Osteocyte (in vitro differentiated cells): ENCODE results near the gene EPC1. TPM values are rescaled to one million over a fixed set of nuclear protein-coding genes. Genes with fewer than 3 reads are reported as not detected.
"Not testable (repeated sequence)": the region's sequence is repeated elsewhere in the genome, so short reads cannot be mapped to it uniquely, and the experiment has no call there.

Source experiments
- DNase-seq: peaks from one replicate; pipeline ENCODE4 v3.0.0; 2021; ENCODE audit warnings: mixed read lengths; ENCODE audit not compliant: unreplicated experiment; ENCODE audit errors: extremely low spot score
- H3K27ac Mint-ChIP-seq: one replicate; pipeline ENCODE4 v1.8.0; 2021; ENCODE audit warnings: mild to moderate bottlenecking, mixed read lengths; ENCODE audit not compliant: unreplicated experiment
- H3K27me3 Mint-ChIP-seq: one replicate; pipeline ENCODE4 v1.8.0; 2021; ENCODE audit warnings: mixed read lengths; ENCODE audit not compliant: unreplicated experiment
- H3K36me3 Mint-ChIP-seq: one replicate; pipeline ENCODE4 v1.8.0; 2021; ENCODE audit warnings: mixed read lengths; ENCODE audit not compliant: unreplicated experiment
- H3K4me1 Mint-ChIP-seq: one replicate; pipeline ENCODE4 v1.8.0; 2021; ENCODE audit warnings: mixed read lengths; ENCODE audit not compliant: unreplicated experiment
- H3K4me3 Mint-ChIP-seq: one replicate; pipeline ENCODE4 v1.8.0; 2021; ENCODE audit warnings: mild to moderate bottlenecking, moderate library complexity, mixed read lengths; ENCODE audit not compliant: unreplicated experiment
- H3K9me3 Mint-ChIP-seq: one replicate; pipeline ENCODE4 v1.8.0; 2021; ENCODE audit warnings: mixed read lengths; ENCODE audit not compliant: unreplicated experiment
- total RNA-seq: library from RNA; stranded (reverse); gene quantifications from 2 replicates; pipeline ENCODE4 v1.2.1, GENCODE V29; 2021
- TF ChIP-seq, protein P1 (sequence below): fragments of 200-600 bp; sonication (generic); IDR thresholded peaks from 2 replicates; pipeline ENCODE4 v1.5.0; 2021; ENCODE audit warnings: antibody characterized with exemption, mild to moderate bottlenecking, moderate library complexity

Gene EPC1
- total RNA-seq, 1 donor from 2014 or later, result 35.5 TPM

DNA sequence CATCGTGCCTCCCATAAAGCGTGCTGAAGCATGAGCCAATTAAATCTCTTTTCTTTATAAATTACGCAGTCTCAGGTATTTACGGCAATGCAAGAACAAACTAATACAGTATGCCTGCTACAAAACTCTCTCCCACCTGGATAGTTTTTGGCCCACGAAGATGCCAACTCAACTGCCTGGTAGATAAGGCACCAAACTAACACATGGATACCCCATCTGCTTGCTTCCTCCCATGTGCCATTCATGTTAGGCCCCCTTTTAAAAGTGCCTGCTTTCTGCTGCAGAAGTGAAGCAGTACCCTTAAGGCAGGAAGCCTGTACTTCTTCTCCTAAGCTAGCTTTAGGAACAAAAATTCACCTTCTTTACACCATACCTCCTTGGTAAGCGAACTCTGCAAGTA, 15.6 kb upstream of the EPC1 start:
- TF ChIP-seq, protein P1, sequence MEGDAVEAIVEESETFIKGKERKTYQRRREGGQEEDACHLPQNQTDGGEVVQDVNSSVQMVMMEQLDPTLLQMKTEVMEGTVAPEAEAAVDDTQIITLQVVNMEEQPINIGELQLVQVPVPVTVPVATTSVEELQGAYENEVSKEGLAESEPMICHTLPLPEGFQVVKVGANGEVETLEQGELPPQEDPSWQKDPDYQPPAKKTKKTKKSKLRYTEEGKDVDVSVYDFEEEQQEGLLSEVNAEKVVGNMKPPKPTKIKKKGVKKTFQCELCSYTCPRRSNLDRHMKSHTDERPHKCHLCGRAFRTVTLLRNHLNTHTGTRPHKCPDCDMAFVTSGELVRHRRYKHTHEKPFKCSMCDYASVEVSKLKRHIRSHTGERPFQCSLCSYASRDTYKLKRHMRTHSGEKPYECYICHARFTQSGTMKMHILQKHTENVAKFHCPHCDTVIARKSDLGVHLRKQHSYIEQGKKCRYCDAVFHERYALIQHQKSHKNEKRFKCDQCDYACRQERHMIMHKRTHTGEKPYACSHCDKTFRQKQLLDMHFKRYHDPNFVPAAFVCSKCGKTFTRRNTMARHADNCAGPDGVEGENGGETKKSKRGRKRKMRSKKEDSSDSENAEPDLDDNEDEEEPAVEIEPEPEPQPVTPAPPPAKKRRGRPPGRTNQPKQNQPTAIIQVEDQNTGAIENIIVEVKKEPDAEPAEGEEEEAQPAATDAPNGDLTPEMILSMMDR, result no peak
- H3K9me3 Mint-ChIP-seq, result no peaks in the 10 kb centered on the region
- H3K27ac Mint-ChIP-seq, result no peak overlapping the region
- no peak overlapping the region for H3K4me3 Mint-ChIP-seq
- H3K27me3 Mint-ChIP-seq, result no peaks in the 10 kb centered on the region
- H3K4me1 Mint-ChIP-seq, result peaks cover 11% of the 10 kb centered on the region
- peaks cover 8% of the 10 kb centered on the region for H3K36me3 Mint-ChIP-seq
- DNase-seq, result no peak

DNA sequence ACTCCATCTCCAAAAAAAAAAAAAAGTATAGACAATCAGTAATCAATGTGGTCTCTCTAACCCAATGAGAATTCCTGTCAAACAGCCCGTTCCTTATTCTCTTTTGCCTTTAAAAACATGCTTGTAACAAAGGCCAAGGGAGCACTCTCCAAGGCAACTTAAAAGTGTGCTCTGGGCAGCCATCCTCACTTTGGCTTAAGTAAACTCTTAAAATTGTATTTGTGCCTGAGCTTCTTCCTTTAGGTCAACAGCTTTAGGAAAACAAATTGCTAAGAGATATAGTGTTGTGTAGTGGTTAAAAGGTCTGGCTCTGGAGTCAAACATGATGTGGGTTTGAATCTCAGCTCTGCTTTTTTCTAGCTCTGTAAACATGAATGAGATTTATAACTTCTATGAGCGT, 13.9 kb upstream of the EPC1 start:
- H3K27ac Mint-ChIP-seq, result no peak overlapping the region
- H3K4me3 Mint-ChIP-seq, result no peak overlapping the region
- H3K4me1 Mint-ChIP-seq, result peaks cover 11% of the 10 kb centered on the region
- TF ChIP-seq, protein P1, result no peak
- H3K9me3 Mint-ChIP-seq, result no peaks in the 10 kb centered on the region
- H3K27me3 Mint-ChIP-seq, result no peaks in the 10 kb centered on the region
- H3K36me3 Mint-ChIP-seq, result peaks cover 11% of the 10 kb centered on the region
- no peak for DNase-seq

DNA sequence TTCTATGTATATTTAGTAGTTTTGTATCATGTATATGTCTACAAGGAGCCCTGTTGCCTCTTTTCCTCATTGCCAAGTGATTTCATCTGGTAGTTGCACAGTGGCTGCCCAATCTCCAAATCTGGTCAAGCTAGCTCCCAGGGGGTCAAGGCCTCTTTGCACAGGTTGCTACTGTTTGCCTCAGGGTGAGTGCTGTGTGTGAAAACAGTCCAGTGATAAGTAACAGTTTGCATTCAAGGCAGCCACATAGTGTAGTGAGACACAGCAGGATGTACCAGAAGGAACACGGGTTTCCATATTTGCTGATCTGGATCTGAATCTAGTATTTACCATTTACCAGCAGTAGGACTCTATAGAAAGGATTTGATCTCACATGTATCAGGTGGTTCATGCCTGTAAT, 13.3 kb upstream of the EPC1 start:
- H3K27me3 Mint-ChIP-seq, result no peaks in the 10 kb centered on the region
- no peak for DNase-seq
- peaks cover 12% of the 10 kb centered on the region for H3K36me3 Mint-ChIP-seq

DNA sequence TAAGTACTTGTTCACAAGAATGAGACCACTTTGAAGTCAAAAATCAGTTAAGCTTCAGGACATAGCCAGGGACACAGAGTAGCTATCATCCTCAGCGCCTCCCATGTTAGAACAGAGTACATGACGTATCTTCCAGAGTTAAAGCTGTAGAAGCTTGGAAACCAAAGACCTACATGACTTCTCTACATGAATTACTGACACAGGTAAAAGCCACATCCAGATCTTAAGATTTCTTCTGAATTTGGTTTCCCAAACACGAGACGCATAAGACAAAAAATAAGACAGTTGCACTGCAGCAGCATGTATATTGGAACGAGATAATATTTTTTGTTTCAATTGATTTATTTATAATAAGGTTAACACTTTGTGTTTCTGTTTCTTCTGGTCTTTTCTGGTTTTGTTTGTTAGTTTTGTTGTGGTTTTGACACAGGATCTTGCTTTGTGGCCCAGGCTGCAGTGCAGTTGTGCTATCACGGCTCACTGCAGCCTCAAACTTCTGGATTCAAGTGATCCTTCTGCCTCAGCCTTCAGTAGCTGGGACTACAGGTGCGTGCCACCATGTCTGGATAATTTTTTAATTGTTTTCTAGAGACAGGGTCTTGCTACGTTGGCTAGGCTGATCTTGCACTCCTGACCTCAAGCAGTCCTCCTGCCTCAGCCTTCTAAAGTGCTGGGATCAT, 10.2 kb upstream of the EPC1 start:
- Mint-ChIP-seq H3K27ac (no peak overlapping the region), H3K36me3 (peaks cover 12% of the 10 kb centered on the region), H3K4me3 (no peak overlapping the region), H3K9me3 (no peaks in the 10 kb centered on the region), H3K27me3 (no peaks in the 10 kb centered on the region), H3K4me1 (peaks cover 11% of the 10 kb centered on the region)
- TF ChIP-seq, protein P1, result no peak
- no peak for DNase-seq

More for the DNA sequence above, 13.3 kb upstream of the EPC1 start:
- Mint-ChIP-seq H3K9me3 (no peaks in the 10 kb centered on the region), H3K27ac (no peak overlapping the region), H3K4me3 (no peak overlapping the region), H3K4me1 (peaks cover 10% of the 10 kb centered on the region)
- TF ChIP-seq, protein P1, result no peak

DNA sequence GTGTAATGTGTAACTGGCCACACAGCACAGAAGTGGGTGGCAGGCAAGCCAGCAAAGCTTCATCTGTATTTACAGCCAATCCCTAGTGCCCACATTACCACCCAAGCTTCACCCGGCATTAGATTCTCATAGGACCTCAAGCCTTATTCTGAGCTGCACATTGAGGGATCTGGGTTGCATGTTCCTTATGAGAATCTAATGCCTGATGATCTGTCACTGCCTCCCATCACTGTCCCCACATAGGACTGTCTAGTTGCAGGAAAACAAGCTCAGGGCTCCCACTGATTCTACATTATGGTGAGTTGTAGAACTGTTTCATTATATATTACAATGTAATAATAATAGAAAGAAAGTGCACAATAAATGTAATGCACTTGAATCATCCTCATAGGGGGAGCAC, 7.7 kb upstream of the EPC1 start:
- DNase-seq, H3K27ac Mint-ChIP-seq, H3K9me3 Mint-ChIP-seq, H3K27me3 Mint-ChIP-seq, H3K36me3 Mint-ChIP-seq, H3K4me1 Mint-ChIP-seq, H3K4me3 Mint-ChIP-seq: not testable (repeated sequence)
